Gastroesophageal sphincter (tissue), 3 donors: ENCODE data around the gene RNU11.

Experiments used
- CTCF ChIP-seq, 4 experiments: fragments of 200-600 bp in 2 of 4; fragments of 450-650 bp in 2 of 4; sonication (generic) in 1 of 4; IDR thresholded peaks; one replicate each; pipeline ENCODE4 v1.5.1; 2017 to 2019; ENCODE audit warnings: antibody characterized with exemption in 4 of 4, mild to moderate bottlenecking in 2 of 4, moderate library complexity in 2 of 4
- EP300 ChIP-seq: sonication (generic); formaldehyde crosslinking; IDR thresholded peaks from one replicate; pipeline ENCODE4 v1.6.1; 2017; ENCODE audit warnings: antibody characterized with exemption, mild to moderate bottlenecking
- POLR2A ChIP-seq, 2 donors: fragments of 450-650 bp; IDR thresholded peaks; one replicate each; pipeline ENCODE4 v1.6.1; 2017; ENCODE audit warnings: antibody characterized with exemption in 2 of 2, mild to moderate bottlenecking in 2 of 2, moderate library complexity in 1 of 2
- POLR2AphosphoS5 ChIP-seq: sonication (generic); formaldehyde crosslinking; IDR thresholded peaks from one replicate; pipeline ENCODE4 v1.6.1; 2017; ENCODE audit warnings: antibody characterized with exemption

- no peak for TF ChIP-seq CTCF (IDR thresholded peaks at IDR 0.05)
- no peak for TF ChIP-seq POLR2A (IDR thresholded peaks at IDR 0.05)
- TF ChIP-seq POLR2AphosphoS5, result no peak
- TF ChIP-seq EP300, result no peak
Observed at GRCh38 chr1:28604962-28605361, 43.4 kb upstream of the RNU11 start.
